HG03097 (cell line): Measurements from ENCODE around the gene GPRIN1.

ENCODE experiments used
- ATAC-seq: cut with Tn5 transposase; IDR thresholded peaks from one replicate; pipeline ENCODE4 v1.9.1; 2021; ENCODE audit not compliant: unreplicated experiment, low FRiP score

The GPRIN1 gene

GRCh38 chr5:176643491-176644219 lies 33.7 kb upstream of the GPRIN1 start:
- ATAC-seq = no peak

- no peak for ATAC-seq
Observed at GRCh38 chr5:176642675-176643490, 32.9 kb upstream of the GPRIN1 start.

- ATAC-seq = no peak
Observed at GRCh38 chr5:176640616-176641015, 30.7 kb upstream of the GPRIN1 start.

GRCh38 chr5:176639981-176640380 lies 30.0 kb upstream of the GPRIN1 start:
- ATAC-seq = no peak

- no peak for ATAC-seq
Observed at GRCh38 chr5:176639208-176639607, 29.3 kb upstream of the GPRIN1 start.

GRCh38 chr5:176638437-176638836 lies 28.5 kb upstream of the GPRIN1 start:
- no peak for ATAC-seq

- no peak for ATAC-seq
Observed at GRCh38 chr5:176637556-176637955, 27.6 kb upstream of the GPRIN1 start.

- ATAC-seq = no peak
Observed at GRCh38 chr5:176636426-176636825, 26.5 kb upstream of the GPRIN1 start.

- ATAC-seq = no peak
Observed at GRCh38 chr5:176633598-176633997, 23.6 kb upstream of the GPRIN1 start.

- no peak for ATAC-seq
Observed at GRCh38 chr5:176632745-176633144, 22.8 kb upstream of the GPRIN1 start.

- no peak for ATAC-seq
Observed at GRCh38 chr5:176631383-176632200, 21.6 kb upstream of the GPRIN1 start.

- ATAC-seq = no peak
Observed at GRCh38 chr5:176630681-176631222, 20.8 kb upstream of the GPRIN1 start.

GRCh38 chr5:176629853-176630680 lies 20.1 kb upstream of the GPRIN1 start, which contains the start of the genes EIF4E1B and SNCB:
EIF4E1B (plus strand) TSS chr5:176630675; CDS start chr5:176642788, 12,113 bp downstream.
SNCB (minus strand) TSS chr5:176630534; CDS start chr5:176629654, 880 bp downstream.
- ATAC-seq = no peak

GRCh38 chr5:176629317-176629852 lies 19.4 kb upstream of the GPRIN1 start:
- no peak for ATAC-seq

GRCh38 chr5:176628406-176629228 lies 18.7 kb upstream of the GPRIN1 start:
- no peak for ATAC-seq

GRCh38 chr5:176627582-176627981 lies 17.6 kb upstream of the GPRIN1 start:
- no peak for ATAC-seq

GRCh38 chr5:176626876-176627236 lies 16.9 kb upstream of the GPRIN1 start:
- no peak for ATAC-seq

GRCh38 chr5:176625966-176626875 lies 16.3 kb upstream of the GPRIN1 start:
- no peak for ATAC-seq
